T-cell (primary cell): Measurements from ENCODE around the gene PPID. TPM values are rescaled to one million over a fixed set of nuclear protein-coding genes. Genes with fewer than 3 reads are reported as not detected.

Source experiments
- ATAC-seq, 4 experiments: fragments of 200-7000 bp in 3 of 4; fragments of 150-1000 bp in 1 of 4; cut with Tn5 transposase; replicated peaks in 1 of 4; 1 replicate in 3 of 4; 2 replicates in 1 of 4; pipeline ENCODE4 v1.10.0; 2021; ENCODE audit warnings: moderate library complexity in 3 of 4, mild to moderate bottlenecking in 2 of 4, moderate number of reproducible peaks in 1 of 4
- CTCF ChIA-PET, 2 donors: fragments of 300-600 bp; sonication (Branson Sonifier 250); formaldehyde crosslinking; loops; one replicate each; lab custom pipeline; 2022; ENCODE audit warnings: antibody characterized with exemption in 2 of 2; lab: Charles Lee
- POLR2A ChIA-PET, 2 donors: fragments of 300-600 bp; sonication (Branson Sonifier 250); formaldehyde crosslinking; loops; one replicate each; lab custom pipeline; 2022; ENCODE audit warnings: antibody characterized with exemption in 2 of 2; lab: Charles Lee
- DNase-seq, 35 experiments: peaks; one replicate each; pipeline versions ENCODE4 v3.0.0 to v3.0.0-alpha.2; 2013 to 2023
- H3K27ac ChIP-seq: one replicate; pipeline ENCODE4 v1.5.1; 2013; ENCODE audit warnings: low read length
- H3K27me3 ChIP-seq, 2 experiments: replicated peaks in 1 of 2; 1 replicate in 1 of 2; 2 replicates in 1 of 2; pipeline versions ENCODE4 v1.6.1 to v1.7.0; 2013; ENCODE audit warnings: low read length in 1 of 2, mixed read lengths in 1 of 2; ENCODE audit not compliant: control insufficient read depth in 2 of 2, insufficient read depth in 2 of 2; ENCODE audit errors: extremely low read depth in 1 of 2
- H3K36me3 ChIP-seq, 2 donors: 1 replicate in 1 of 2; 2 replicates in 1 of 2; pipeline versions ENCODE4 v1.6.1 to v1.7.0; 2013; ENCODE audit warnings: low read length in 1 of 2; ENCODE audit not compliant: control insufficient read depth in 2 of 2, insufficient read depth in 1 of 2; ENCODE audit errors: extremely low read depth in 1 of 2
- H3K4me1 ChIP-seq, 2 experiments: 1 replicate in 1 of 2; 2 replicates in 1 of 2; pipeline versions ENCODE4 v1.6.1 to v1.7.0; 2013; ENCODE audit warnings: low read length in 2 of 2, mixed read lengths in 1 of 2; ENCODE audit not compliant: insufficient read depth in 2 of 2, control insufficient read depth in 1 of 2; ENCODE audit errors: extremely low read depth in 1 of 2
- H3K4me3 ChIP-seq, 2 donors: 1 replicate in 1 of 2; 2 replicates in 1 of 2; pipeline versions ENCODE4 v1.5.1 to v1.7.0; 2013; ENCODE audit warnings: mild to moderate bottlenecking in 2 of 2, low read length in 1 of 2, moderate library complexity in 1 of 2; ENCODE audit not compliant: control insufficient read depth in 1 of 2; ENCODE audit errors: extremely low read depth in 1 of 2
- H3K9me3 ChIP-seq: 2 replicates; pipeline ENCODE4 v1.7.0; 2013
- H3K27ac Mint-ChIP-seq, 2 donors: one replicate each; pipeline ENCODE4 v1.8.0; 2020 to 2021; ENCODE audit warnings: mild to moderate bottlenecking in 2 of 2, mixed read lengths in 2 of 2
- H3K27me3 Mint-ChIP-seq, 2 donors: one replicate each; pipeline ENCODE4 v1.8.0; 2021 to 2022; ENCODE audit warnings: mixed read lengths in 2 of 2
- H3K36me3 Mint-ChIP-seq: one replicate; pipeline ENCODE4 v1.8.0; 2021; ENCODE audit warnings: mixed read lengths
- H3K4me1 Mint-ChIP-seq, 3 donors: one replicate each; pipeline ENCODE4 v1.8.0; 2020 to 2022; ENCODE audit warnings: mixed read lengths in 3 of 3, mild to moderate bottlenecking in 1 of 3
- H3K4me3 Mint-ChIP-seq, 3 donors: one replicate each; pipeline ENCODE4 v1.8.0; 2020 to 2022; ENCODE audit warnings: mild to moderate bottlenecking in 3 of 3, mixed read lengths in 3 of 3, moderate library complexity in 3 of 3
- H3K9me3 Mint-ChIP-seq, 3 donors: one replicate each; pipeline ENCODE4 v1.8.0; 2020 to 2022; ENCODE audit warnings: mixed read lengths in 3 of 3
- WGBS: methylation state at CpG from one replicate; pipeline ENCODE4 v1.1.5; 2013; ENCODE audit warnings: missing lambda C conversion rate; ENCODE audit not compliant: insufficient coverage; 5-methylcytosine and 5-hydroxymethylcytosine counted together
- total RNA-seq, 35 experiments: library from RNA in 6 of 35; stranded (reverse) in 6 of 35; fragments of 120-200 nt in 1 of 35; gene quantifications; one replicate each; pipeline versions ENCODE4 v1.2.1 to v1.2.4 and lab custom pipeline; 2013 to 2026

Gene PPID
- total RNA-seq, 5 donors from 2014 or later (not counting 1 experiment from before 2014, with no cell fraction given), result 14.6 to 28.3 (median 26.2) TPM

DNA sequence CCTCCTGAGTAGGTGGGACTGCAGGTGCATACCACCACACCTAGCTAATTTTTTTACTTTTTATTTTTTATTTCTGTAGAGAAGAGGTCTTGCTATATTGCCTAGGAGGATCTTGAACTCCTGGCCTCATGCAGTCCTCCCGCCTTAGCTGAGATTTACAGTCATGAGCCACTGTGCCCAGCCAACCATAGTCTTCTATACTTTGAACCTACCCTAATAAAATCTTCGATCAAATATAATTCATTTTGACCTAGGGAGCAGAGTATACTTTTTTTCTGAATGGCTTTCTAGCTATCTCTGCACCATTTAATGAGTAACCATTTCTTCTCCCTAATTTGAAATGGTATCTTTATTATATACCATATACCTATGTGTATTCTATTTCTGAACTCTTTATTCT lies 44.4 kb downstream of the PPID start:
- no peaks in the 10 kb centered on the region for H3K27me3 Mint-ChIP-seq
- DNase-seq (no peak), ATAC-seq (no peak)
- H3K27ac Mint-ChIP-seq, result no peak overlapping the region
- H3K9me3 Mint-ChIP-seq, result no peaks in the 10 kb centered on the region
- peaks cover 18% of the 10 kb centered on the region for H3K36me3 Mint-ChIP-seq
- ChIA-PET POLR2A (no interaction called here), CTCF (interaction anchor here in 1 of 2 donors (1.1 kb wide), 1 partner anchor 32 kb away, joined by 4 read pairs; no protein-coding TSS in a partner anchor)
- Histone ChIP-seq H3K27me3 (no peaks in the 10 kb centered on the region), H3K4me3 (no peak overlapping the region), H3K36me3 (peaks cover 0 to 10% of the 10 kb centered on the region in 2 donors), H3K9me3 (no peaks in the 10 kb centered on the region), H3K27ac (no peak overlapping the region), H3K4me1 (no peaks in the 10 kb centered on the region)
- peaks cover under 1 to 10% (median 6%) of the 10 kb centered on the region in 3 donors for H3K4me1 Mint-ChIP-seq
- no CpG with 5 or more reads among the region's 2 CpGs for WGBS
- no peak overlapping the region for H3K4me3 Mint-ChIP-seq

DNA sequence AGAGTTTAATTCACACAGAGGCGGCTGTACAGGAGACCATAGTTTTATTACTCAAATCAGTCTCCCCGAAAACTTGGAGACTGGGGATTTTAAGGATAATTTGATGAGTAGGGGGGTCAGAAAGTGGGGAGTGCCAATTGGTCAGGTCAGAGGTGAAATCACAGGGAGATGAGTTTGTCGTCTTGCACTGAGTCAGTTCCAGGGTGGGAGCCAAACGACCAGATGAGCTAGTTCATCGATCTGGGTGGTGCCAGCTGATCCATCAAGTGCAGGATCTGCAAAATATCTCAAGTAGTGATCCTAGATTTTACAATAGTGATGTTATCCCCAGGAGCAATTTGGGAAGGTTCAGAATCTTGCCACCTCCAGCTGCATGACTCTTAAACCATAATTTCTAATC lies 47.1 kb downstream of the PPID start:
- Histone ChIP-seq H3K9me3 (no peaks in the 10 kb centered on the region), H3K27ac (no peak overlapping the region), H3K36me3 (peaks cover 0 to 5% of the 10 kb centered on the region in 2 donors), H3K4me1 (peaks cover 3 to 14% of the 10 kb centered on the region in 2 experiments), H3K4me3 (no peak overlapping the region), H3K27me3 (no peaks in the 10 kb centered on the region)
- H3K36me3 Mint-ChIP-seq, result peaks cover 15% of the 10 kb centered on the region
- DNase-seq (no peak), ATAC-seq (no peak)
- CTCF ChIA-PET, result no interaction called here
- POLR2A ChIA-PET, result interaction anchor here (0.5 to 0.6 kb wide), 4 partner anchors 31 to 486 kb away, joined by 3 to 5 read pairs (median 4); no protein-coding TSS in a partner anchor
- 91% methylated on average over 4 of the region's 5 CpGs for WGBS
- H3K27me3 Mint-ChIP-seq, result no peaks in the 10 kb centered on the region
- peaks cover 12 to 25% (median 19%) of the 10 kb centered on the region in 3 donors for H3K4me1 Mint-ChIP-seq
- no peak overlapping the region for H3K27ac Mint-ChIP-seq
- no peak overlapping the region for H3K4me3 Mint-ChIP-seq
- no peaks in the 10 kb centered on the region for H3K9me3 Mint-ChIP-seq

DNA sequence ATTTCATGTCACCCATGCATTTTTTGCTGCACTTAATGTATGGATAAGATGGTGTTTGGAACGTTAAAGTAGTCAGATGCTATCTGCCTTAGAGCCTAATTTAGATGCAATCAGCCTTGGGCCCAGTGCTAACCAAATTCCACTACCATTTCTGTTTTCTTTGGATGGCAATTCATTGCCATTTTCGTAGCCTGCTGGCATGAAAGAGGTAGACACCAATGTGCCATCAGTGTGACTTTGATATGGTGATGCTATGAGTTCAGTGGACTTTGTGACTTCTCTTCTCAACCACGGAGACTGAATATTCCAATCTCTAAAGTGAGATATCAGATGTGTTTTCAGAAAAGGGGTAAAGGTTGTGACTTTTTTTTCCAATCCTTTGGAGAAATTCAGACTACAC lies 49.6 kb downstream of the PPID start:
- no peaks in the 10 kb centered on the region for H3K9me3 ChIP-seq
- no peaks in the 10 kb centered on the region for H3K36me3 ChIP-seq
- H3K4me1 ChIP-seq, result peaks cover 11 to 19% of the 10 kb centered on the region in 2 experiments
- peaks cover 18 to 38% (median 25%) of the 10 kb centered on the region in 3 donors for H3K4me1 Mint-ChIP-seq
- POLR2A ChIA-PET, result no interaction called here
- no peak overlapping the region for H3K4me3 ChIP-seq
- H3K9me3 Mint-ChIP-seq, result no peaks in the 10 kb centered on the region
- no peak overlapping the region for H3K27ac Mint-ChIP-seq
- peak overlapping the region in 2 of 3 donors; percentile 13 to 21 for H3K4me3 Mint-ChIP-seq
- H3K27me3 ChIP-seq, result no peaks in the 10 kb centered on the region
- no peaks in the 10 kb centered on the region for H3K27me3 Mint-ChIP-seq
- H3K27ac ChIP-seq, result no peak overlapping the region
- WGBS, result no CpG with 5 or more reads among the region's 3 CpGs
- CTCF ChIA-PET, result no interaction called here
- DNase-seq (no peak), ATAC-seq (no peak)
- H3K36me3 Mint-ChIP-seq, result peaks cover 6% of the 10 kb centered on the region

DNA sequence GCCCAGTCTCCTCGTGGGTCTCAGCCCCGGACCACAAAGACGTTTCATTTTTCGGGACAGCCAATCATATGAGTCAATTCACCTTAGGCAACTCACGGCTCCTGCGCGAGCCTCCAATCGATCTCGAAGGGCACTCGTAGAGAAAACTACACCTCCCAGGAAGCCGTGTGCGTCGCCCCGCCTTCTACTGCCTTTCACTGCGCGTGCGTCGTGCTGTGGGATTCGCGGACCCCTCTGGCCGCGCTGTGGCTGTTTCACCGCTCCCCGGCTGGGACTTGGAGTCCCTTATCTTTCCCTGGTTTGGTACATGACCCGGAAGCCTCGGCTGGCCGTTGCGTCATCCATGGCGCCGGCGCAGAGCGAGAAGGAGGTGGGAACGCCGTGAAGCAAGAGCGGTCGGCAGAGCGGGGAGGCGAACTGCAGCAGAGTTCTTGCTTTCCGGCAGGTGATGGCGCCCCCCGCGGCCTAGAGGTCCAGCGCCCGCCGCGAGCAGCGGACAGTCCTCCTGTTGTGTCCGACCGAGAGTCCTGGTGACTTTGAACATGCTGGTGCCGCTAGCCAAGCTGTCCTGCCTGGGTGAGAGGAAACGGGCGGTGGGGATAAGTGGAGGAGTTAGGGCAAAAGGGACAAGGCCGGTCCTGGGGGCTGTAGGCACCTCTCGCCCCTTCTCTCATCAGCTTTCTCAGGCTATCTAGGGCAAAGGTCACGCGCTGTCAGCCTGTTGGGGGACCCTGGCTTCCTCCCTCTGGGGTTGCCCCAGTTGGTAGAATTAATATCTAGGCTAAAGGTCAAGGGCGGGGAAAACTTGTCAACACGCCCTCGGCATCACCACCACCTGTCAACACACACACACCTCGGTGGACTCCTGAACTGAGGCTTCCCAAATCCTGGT lies 51.0 kb downstream of the PPID start, which contains the start of gene ETFDH:
ETFDH (plus strand) TSS at position 382 of the 892 bp plus-strand sequence; CDS start at position 543, 161 bp downstream.
- Mint-ChIP-seq H3K27me3 (no peaks in the 10 kb centered on the region), H3K4me1 (peaks cover 18 to 38% (median 25%) of the 10 kb centered on the region in 3 donors), H3K4me3 (peak within 1 kb of the TSS; percentile 93 to 95 (median 95)), H3K27ac (peak within 1 kb of the TSS; percentile 98 to 99), H3K9me3 (no peaks in the 10 kb centered on the region), H3K36me3 (peaks cover 2% of the 10 kb centered on the region)
- H3K27ac ChIP-seq, result peak within 1 kb of the TSS; percentile 99
- ChIA-PET POLR2A (no interaction called here), CTCF (no interaction called here)
- H3K36me3 ChIP-seq, result no peaks in the 10 kb centered on the region
- H3K4me1 ChIP-seq, result peaks cover 11 to 19% of the 10 kb centered on the region in 2 experiments
- peak within 1 kb of the TSS; percentile 64 to 98 for H3K4me3 ChIP-seq
- H3K9me3 ChIP-seq, result no peaks in the 10 kb centered on the region
- 0% methylated on average over 47 of the region's 60 CpGs for WGBS
- DNase-seq (peak; percentile 96 to 100 (median 98)), ATAC-seq (peak; percentile 87)
- no peaks in the 10 kb centered on the region for H3K27me3 ChIP-seq

DNA sequence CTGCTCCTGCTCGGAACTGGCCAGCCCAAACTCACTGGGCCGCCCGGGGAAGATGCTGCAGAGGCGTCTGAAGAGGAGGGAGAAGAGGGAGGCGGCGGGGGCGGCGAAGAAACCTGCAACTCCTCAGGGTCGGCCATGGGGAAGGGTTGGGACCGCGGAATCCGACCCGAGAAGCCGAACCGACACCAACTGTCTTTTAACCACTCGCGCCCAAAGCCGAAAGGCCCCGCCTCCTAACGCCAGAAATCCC lies 51.6 kb downstream of the PPID start, which contains the start of gene C4orf46:
C4orf46 (minus strand) TSS at position 223 of the 250 bp plus-strand sequence; CDS start at position 137, 86 bp downstream.
- Histone ChIP-seq H3K27ac (peak within 1 kb of the TSS; percentile 99), H3K9me3 (no peaks in the 10 kb centered on the region), H3K27me3 (no peaks in the 10 kb centered on the region), H3K4me1 (peaks cover 11 to 19% of the 10 kb centered on the region in 2 experiments), H3K4me3 (peak within 1 kb of the TSS; percentile 64 to 98), H3K36me3 (no peaks in the 10 kb centered on the region)
- peaks cover 2% of the 10 kb centered on the region for H3K36me3 Mint-ChIP-seq
- POLR2A ChIA-PET, result no interaction called here
- H3K9me3 Mint-ChIP-seq, result no peaks in the 10 kb centered on the region
- 0% methylated on average over 15 of the region's 20 CpGs for WGBS
- H3K4me3 Mint-ChIP-seq, result peak within 1 kb of the TSS; percentile 93 to 95 (median 95)
- peak within 1 kb of the TSS; percentile 98 to 99 for H3K27ac Mint-ChIP-seq
- DNase-seq (no peak), ATAC-seq (no peak)
- CTCF ChIA-PET, result no interaction called here
- no peaks in the 10 kb centered on the region for H3K27me3 Mint-ChIP-seq
- peaks cover 18 to 33% (median 25%) of the 10 kb centered on the region in 3 donors for H3K4me1 Mint-ChIP-seq

DNA sequence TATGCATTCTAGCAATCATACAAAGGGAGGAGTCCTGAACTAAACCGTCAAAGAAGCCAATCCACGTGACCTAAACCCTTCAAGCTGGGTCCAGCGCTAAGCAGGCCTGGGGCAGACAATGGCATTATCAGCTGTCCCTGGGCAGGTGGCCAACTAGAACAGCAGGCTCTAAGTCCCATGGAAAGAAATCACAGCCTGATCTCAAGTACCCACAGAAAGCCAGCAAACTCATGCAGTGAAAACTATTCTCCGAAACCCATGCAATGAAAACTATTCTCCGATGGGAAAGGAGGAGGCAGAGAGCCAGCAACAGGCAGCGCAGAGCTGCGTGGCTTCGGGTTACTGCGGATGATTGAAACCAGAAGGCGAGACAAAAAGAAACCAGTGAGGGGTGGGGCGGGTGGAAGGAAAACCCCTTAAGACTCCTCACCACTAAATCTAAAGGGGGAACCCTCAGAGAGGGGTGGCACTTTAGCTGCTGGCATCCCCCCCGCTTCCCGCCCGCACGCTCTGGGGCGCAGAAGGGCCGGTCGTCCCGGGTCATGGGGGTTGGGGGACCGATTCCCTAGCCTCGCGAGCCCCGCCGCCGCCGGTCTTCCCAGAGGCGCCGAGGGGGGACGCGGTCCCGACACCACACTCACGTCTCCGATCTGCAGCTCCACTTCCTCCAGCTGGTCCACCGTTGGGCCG lies 52.1 kb downstream of the PPID start:
- Histone ChIP-seq H3K4me3 (peak overlapping the region; percentile 64 to 98), H3K9me3 (no peaks in the 10 kb centered on the region), H3K27me3 (no peaks in the 10 kb centered on the region), H3K4me1 (peaks cover 11 to 19% of the 10 kb centered on the region in 2 experiments), H3K36me3 (no peaks in the 10 kb centered on the region), H3K27ac (peak overlapping the region; percentile 99)
- CTCF ChIA-PET, result no interaction called here
- peak overlapping the region; percentile 98 to 99 for H3K27ac Mint-ChIP-seq
- 0% methylated on average over 23 of the region's 35 CpGs for WGBS
- peaks cover 18 to 32% (median 24%) of the 10 kb centered on the region in 3 donors for H3K4me1 Mint-ChIP-seq
- H3K27me3 Mint-ChIP-seq, result no peaks in the 10 kb centered on the region
- POLR2A ChIA-PET, result no interaction called here
- peak in 33 of 35 experiments; percentile 18 to 80 (median 55) for DNase-seq
- peak overlapping the region; percentile 93 to 95 (median 95) for H3K4me3 Mint-ChIP-seq
- ATAC-seq, result peak; percentile 1 to 20 (median 1)
- H3K9me3 Mint-ChIP-seq, result no peaks in the 10 kb centered on the region
- H3K36me3 Mint-ChIP-seq, result peaks cover 2% of the 10 kb centered on the region
